HG03520 (cell line): ENCODE measurements around the gene SLC12A8.

Experiments
- ATAC-seq: cut with Tn5 transposase; IDR thresholded peaks from one replicate; pipeline ENCODE4 v1.9.1; 2021; ENCODE audit warnings: mild to moderate bottlenecking, moderate library complexity; ENCODE audit not compliant: unreplicated experiment

Gene SLC12A8

DNA sequence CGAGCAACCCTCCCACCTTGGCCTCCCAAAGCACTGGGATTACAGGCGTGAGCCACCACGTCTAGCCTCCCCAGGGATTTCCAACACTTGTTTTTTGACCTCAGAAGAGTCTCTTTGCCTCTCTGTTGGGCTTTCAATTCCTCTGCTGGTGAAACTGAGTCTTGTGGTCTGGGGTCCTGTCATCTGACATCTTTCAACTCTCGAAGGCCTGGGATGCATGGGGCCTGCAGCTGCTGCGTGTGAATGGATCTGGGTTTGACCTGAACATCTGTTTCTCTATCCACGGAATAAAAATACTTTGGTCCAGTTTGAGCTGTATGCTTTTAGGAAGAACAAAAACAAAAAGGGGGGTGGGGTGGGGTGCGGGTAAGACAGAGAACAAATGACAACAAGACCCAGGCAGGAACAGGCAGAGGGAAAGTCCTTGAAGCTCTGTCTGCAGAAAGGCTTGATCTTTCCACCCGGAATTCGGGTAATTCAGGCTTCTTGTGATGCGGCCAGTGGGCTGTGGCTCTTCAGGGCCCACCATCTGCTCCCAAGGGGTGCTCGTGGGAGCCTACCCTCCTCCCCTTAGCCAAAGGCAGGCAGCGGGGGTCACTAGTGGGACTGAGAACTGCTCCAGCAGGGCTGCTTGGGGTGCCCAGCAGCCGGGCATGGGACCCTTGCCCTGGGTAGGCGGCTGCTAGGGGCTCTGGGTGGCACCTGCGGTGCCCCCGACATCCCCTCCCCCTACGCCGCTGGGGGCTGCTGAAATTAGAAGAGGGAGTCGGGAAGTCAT, 71.5 kb downstream of the SLC12A8 start:
- ATAC-seq, result peak; percentile 9

DNA sequence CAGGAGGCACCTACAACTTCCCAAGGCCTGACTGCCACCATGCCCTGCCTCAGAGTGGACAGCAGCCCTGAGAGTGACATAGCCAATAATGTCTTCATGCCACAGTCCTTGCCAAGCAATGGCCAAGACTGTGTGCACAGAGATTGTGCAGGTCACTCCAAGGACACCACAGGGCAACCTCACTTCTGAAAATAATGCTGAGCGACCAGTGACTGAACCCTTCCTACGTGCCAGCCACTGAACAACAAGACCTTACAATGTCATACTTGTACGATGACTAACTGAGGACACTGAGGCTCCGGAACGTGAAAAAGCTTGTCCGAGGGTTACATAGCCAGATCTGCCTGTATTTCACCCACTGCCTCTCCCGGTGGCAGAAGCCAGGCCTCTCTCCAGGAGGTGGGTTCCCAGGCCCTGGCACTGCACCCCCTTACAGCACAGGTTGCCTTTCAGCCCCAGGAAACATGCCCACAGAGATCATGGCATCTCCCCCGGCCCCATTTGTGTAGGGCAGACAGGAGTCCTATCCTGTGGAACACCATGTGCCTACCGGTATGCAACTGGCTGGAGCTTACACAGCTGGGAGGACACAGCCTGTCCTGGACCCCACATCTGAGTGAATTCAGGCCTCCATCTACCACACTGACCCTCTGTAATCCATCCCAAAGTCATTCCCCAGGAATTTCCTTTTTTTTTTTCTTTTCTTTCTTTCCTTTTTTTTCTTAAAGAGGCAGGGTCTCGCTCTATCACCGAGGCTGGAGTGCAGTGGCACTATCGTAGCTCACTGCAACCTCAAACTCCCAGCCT, 72.3 kb downstream of the SLC12A8 start:
- ATAC-seq, result no peak

DNA sequence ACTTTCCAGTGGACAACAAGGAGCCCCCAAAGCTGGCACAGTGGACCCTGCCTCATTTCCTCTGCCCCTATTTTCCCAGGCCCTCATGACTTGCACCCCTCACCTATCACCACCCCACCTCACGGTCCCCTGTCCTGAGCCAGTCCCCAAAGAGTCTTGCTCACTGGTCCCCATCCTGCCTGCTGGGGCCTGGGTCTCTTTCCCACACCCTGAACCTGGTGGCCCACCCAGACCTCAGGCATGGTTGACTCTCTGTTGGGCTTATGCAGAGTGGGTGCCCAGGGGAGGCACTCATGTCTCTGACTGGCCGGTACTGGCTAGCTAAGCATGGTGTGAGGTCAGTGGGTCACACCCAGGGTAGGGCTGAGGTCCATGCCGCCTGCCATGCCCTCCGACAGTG, 73.2 kb downstream of the SLC12A8 start:
- ATAC-seq, result no peak

DNA sequence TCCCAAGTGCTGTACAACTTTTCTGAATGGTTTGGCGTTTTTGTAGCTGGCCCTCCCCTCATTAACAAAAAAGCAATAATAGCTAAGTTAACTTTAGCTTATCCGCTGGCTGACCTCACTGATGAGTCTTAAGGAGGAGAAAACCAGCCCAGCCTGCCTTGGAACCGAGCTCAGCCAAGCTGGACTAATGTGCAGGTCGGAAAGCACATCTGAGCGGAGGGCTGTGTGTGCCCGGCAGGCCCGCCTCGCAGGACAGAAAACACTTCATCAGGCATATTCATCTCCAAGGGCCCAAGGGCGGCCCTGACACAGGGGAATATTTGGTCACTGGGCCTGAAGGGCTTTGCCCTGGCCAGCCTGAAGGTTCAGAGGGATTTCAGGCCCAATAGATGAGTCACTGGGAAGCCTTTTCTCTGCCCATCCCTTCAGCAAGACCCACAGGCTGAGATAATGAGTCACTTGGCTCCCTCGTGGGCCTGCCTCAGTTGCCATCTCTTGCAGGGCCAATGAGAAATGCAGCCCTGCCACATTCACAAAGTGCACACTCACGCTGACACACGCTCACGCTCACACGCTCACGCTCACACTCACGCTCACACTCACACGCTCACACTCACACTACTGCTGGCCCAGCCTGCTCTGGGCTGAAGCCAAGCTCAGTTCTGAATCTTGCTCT, 75.1 kb downstream of the SLC12A8 start:
- no peak for ATAC-seq

DNA sequence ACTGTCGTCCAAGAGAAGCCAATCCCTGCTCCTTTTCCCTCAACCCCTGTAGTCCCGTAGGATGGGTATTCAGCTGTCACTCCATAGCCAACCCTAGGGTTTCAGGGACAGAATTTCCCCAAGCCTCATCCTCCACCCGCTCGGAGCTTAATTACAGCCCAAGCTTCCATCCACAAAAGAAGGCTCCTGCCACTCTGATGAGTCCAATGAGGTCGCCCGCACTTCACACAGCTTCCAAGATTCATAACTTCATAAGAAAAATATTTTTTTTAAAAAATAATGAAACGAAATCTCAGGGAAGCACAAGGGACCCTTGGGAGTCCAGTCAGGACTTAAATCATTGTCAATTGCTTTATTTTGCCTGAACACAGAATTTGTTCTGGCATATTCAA, 75.6 kb downstream of the SLC12A8 start:
- no peak for ATAC-seq

DNA sequence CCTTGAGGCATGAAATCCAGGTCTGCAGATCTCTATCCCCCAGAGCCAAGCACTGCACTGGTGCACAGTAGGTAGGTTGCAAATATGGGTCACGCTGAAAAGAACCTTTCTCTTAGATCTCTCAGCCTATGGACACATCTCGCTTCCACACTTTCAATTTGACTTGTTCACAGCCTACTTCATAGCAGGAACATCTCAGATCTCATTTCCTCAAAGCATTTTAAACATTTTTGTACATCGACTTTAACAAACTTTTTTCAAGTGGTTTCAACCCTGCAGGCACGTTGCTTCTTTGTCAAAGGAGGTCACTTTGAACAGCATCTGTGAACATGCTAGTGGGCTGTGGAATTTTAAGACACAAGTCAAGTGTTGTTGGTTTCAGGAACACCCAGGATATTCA, 76.0 kb downstream of the SLC12A8 start:
- ATAC-seq, result no peak

DNA sequence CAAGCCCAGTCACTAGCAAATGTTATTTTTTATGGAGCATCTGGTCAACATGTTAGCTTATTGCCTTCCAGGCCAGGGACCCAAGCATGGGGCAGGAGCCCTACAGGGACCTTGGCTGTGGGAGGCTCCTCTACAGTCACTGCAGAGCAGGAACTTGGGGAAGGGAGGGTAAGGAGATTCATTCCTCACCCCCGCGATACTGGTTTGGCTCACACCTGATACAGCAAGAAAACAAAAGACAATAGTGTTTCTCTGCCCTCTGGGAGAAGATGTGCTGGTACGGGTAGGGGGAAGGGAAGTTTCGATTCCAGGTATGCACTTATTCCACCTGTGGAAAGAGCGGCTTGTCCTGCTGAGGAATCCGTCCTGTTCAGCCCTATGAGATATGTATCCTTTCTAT, 77.6 kb downstream of the SLC12A8 start:
- ATAC-seq, result no peak

DNA sequence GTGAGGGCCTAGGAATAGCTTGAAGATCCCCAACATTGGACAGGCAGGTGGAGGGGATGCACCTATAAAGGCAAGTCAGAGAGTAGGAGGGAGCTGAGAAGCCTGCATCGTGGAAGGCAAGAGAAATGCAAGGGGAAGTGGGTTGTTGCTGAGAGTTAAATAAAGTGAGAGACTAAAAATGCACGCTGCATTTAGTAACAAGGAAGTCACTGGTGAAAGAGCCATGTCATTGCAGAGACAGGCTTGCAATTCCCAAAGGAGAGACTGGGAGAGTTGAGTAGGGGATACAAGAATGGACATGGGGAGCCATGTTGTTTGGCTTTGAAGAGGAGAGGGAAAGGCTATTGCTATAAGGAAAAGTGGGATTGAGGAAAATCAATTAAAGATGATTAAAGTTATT, 79.7 kb downstream of the SLC12A8 start:
- no peak for ATAC-seq

DNA sequence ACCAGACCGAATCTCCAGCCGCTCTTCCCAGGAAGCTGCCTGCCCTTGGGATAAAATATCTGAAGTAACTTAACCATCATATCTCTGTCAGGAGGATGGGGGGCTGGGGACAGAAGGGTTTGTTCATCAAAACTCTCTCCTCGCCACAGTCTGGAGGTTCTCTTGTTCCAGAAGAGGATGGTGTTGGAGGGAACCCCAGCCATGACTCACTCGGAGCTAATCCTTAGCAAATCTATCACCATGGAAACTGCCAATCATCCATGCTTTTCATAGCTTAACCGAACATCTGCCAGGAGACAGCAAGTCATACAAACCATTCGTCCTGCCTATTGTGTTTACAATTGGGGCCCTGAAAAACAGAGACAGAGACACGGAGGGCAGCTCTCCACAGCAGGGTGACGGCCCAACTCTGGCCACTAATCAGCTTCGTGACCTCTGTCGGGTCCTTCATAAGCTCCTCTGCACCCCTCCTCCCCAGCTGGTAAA, 83.0 kb downstream of the SLC12A8 start:
- ATAC-seq, result no peak

DNA sequence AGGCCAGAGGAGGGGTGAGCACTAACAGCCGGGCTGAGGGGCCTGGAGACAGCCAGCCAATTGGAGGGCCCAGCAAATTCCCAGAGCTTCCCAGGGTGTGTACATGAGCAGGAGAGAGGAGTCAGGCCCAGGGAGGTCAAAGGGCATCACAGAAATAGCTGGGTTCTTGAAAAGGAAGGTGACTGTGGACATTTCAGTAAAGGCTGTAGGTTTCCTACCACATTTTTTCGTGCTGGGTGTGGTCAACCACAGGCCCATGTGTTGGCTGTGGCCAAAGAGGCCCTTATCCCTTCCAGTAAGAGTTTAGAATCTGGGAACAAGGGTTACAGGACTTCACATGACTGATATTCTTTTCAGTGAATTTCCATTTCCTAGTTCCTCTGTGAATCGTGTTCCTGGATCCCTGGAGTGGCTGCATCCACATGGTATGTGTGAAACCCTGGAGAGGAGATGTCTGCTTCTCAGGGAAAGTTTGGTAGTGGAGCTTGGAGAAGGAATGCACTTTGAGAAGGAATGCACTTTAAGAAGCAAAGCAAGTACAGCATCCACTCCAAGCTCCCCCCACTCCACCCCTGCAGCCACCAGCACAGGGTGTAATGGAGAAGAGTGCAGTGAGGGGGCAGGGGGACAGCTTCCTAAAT, 83.6 kb downstream of the SLC12A8 start:
- no peak for ATAC-seq

DNA sequence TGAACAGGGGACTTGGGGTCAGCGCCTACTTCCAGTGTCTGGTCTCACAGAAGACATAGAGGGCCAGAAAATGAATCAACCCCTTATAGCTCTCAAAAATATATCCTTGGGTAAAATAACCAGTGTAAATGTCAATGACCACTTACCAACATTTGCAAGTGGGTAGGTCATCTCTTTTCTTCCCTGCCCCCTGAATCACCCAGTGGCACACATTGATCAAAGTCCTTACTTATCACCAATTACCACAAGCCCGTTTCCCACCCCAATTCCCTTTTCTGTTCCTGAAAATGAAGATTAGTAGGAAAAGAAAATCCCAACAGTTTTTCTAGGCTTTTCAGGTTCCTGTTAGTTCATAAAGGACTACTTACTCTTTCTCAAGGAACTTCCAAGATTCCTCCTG, 86.2 kb downstream of the SLC12A8 start:
- no peak for ATAC-seq

DNA sequence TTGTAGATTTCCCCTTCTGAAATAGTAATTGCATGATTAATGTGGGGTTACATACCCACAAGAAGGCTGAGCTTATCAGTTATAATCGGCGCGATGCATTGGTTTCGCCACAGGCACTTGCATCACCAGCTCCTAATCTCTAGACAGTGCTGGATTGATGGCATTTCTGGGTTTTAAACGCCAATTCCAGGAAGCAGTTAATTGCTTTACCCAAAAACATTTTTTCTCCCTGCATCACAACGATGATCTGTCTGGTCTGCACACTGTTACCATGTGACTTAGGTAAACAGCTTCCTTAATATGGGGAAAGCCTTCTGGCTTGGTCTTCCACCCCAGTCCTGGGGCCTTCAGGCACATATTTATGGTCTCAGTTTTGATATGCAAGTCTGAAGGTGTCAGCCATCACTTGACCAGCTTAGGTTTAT, 86.7 kb downstream of the SLC12A8 start:
- ATAC-seq, result no peak

DNA sequence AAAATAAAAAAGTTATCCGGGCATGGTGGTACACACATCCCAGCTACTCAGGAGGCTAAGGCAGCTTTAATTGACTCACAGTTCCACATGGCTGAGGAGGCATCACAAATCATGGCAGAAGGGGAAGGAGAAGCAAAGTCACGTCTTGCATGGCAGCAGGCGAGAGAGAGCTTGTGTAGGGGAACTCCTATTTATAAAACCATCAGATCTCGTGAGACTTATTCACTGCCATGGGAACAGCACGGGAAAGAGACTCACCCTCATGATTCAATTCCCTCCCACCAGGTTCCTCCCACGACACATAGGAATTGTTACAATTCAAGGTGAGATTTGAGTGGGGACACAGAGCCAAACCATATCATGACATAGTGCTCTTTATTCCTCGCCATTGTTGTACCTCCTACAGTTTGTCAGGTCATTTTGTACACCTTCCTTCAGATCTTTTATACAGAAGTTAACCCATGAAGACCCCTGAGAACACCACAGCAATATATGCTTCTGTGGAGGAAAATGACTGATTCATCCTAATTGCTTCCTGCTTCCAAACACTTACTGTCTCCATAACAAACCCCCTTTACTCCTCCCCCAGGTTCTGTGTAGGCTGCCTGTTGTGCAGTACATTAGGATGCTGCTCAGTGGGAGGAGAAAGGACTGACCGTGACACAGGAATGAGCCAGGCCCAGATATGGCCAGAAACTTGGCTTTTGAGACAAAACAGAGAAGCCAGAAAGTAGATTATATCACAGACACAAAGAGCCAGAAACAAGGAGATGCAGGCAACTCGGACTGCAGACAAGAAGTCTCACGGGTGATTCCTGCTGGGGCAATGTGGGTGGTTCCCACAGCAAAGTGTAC, 88.9 kb downstream of the SLC12A8 start:
- ATAC-seq, result no peak

DNA sequence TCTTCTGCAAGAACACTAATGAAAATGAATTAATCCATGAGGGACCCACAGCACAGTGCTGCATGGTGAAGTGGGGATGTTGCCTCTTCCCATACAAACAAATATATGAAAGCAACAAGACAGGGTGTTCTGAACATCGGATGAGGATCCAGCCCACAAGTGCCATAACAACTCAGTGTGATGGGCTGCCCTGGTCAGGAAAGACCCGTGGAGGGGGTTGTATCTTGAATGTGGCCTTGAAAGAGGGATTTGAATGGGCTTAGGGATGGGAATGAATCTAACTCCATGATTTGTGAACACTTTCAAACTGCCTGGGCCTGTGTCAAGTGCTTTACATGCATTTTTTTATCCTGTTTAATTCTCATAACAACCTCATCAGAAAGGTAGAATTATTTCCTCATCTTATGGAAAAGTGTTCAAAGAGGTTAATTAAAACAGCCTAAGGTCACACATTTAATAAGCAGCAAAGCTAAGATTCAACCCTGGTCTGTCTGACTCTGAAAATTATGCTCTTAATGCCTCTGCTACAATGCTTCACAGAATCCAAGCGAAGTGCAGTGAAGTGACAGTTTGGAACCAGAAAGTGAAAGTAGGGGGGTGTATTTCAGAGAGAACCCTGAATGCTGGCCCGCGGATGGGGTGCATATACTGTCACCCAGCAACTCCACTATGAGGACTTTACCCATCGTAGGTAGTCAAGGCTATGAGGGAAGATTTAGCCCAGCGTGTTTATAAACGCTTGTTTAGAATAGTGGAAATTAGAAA, 91.1 kb downstream of the SLC12A8 start:
- peak; percentile 44 for ATAC-seq

DNA sequence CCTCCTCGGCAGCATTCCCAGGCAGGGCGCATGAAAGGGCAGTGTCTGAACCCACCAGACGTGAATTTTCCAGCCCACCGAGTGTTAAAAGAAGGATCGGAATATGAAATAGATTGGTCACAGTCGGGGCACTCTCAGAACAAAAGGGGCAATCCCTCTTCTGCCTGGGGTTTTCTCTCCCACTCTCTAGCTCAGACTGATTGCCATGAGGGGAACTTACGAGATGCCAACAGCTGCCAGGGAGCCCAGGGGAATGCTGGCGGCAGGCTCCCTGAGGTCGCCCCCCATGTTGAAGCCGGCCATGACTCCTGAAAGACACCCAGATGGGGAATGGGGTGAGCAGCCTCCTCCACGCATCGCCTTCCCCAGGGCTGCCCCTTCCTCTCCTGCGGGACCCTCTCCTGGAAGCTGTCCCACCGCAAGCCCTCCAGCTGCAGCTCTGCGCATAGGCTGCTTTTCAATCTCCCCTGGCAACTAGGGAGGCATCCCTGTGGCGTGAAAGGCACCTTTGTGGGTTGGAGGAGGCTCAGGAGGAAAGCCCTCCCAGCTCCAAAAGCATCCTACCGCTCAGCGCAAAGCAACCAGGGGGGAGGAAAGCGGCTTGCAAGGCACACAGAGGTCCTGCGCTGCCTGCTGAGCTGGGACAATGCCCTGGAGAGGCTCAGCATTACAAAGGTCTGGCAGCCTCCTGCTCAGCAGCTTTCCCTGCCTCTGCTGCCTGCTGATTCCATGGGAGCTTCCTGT, 92.0 kb downstream of the SLC12A8 start:
- ATAC-seq, result no peak

DNA sequence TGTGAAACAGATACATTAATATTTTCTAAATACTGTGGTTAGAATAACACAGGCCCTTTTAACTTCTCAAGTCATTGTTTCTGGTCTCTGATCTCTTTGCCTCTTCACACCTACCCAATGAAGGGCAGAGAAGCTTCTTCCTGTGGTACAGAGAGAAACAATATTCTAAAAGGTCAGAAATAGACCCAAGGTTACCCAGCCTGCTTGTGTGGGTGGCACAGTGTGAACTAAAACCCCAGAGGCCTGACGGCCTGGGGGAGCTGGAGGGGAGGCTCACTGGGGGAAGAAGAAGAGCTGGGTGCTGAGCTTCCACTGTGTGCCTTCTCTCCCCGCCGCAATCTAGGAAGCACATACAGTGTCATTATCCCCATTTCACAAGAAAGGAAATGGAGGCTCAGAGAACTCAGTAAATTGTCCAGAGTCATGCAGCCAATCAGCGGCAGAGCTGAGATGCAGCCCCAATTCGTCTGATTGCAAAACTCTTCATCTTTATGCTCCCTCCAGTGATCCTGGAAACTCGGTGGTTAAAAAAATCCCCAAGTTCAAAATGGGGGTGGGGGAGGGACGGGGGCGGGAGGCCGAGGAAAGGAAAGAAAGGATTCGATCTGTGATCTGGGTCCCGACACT, 92.7 kb downstream of the SLC12A8 start:
- peak; percentile 54 for ATAC-seq

DNA sequence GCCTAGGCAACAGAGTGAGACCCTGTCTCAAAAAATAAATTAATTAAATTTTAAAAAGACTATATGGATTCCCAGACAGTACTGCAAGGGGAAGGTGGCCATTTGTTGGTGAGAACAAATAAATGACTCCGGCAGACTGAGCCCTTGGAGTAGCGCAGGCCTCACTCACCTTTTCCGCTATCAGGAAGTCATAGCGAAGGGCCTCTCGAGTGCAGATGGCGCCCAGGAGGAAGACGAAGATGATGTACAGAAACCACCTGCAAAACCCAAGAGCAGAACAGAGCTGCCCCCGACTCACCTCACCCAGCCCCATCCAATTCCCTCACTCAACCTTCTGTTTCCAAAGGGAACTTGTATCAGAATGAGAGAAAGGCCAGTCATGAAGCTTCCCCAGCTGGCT, 93.9 kb downstream of the SLC12A8 start:
- ATAC-seq, result no peak

DNA sequence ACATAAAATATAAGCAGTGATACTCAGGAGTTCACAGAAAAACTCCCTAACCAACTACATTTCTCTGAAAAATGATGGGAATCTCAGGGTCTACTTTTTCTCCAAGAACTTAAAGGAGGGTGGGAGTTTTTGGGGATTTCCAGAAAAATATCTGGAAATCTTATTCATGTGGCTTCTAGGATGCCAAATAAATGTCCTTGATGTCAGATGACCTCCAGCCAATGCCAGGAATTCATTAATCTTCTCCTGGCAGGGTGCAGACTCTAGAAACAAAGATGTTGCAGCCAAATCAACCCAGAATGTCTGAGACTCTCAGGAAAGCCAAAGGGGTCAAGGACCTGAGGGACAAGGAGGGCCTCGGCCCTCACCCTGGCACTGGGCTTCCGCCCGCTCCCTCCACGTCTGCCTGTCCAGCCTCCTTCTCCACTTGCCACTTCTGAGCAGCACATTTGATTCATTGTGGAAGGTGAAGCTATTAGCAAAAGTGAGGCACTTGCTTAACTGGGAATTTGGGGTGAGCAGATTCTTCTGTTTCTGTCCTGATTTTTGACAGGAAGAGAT, 94.8 kb downstream of the SLC12A8 start:
- ATAC-seq, result no peak
